IPS-15b (cell line): Measurements from ENCODE around the gene ZBTB21.

Experiments
- H3K27me3 ChIP-seq: one replicate; pipeline ENCODE4 v1.6.1; 2013; ENCODE audit warnings: low read length; ENCODE audit not compliant: control insufficient read depth, insufficient read depth
- H3K36me3 ChIP-seq: one replicate; pipeline ENCODE4 v1.6.1; 2013; ENCODE audit warnings: low read length; ENCODE audit not compliant: control insufficient read depth, insufficient read depth
- H3K4me1 ChIP-seq: one replicate; pipeline ENCODE4 v1.6.1; 2013; ENCODE audit warnings: mild to moderate bottlenecking, low read length; ENCODE audit not compliant: control insufficient read depth, insufficient read depth
- H3K4me3 ChIP-seq: one replicate; pipeline ENCODE4 v1.5.1; 2013; ENCODE audit warnings: low read depth, low read length
- H3K9ac ChIP-seq: one replicate; pipeline ENCODE4 v1.6.1; 2013; ENCODE audit warnings: low read depth, mild to moderate bottlenecking, low read length
- H3K9me3 ChIP-seq: one replicate; pipeline ENCODE4 v1.6.1; 2013; ENCODE audit warnings: mild to moderate bottlenecking, low read length; ENCODE audit not compliant: control insufficient read depth, insufficient read depth

The ZBTB21 gene

GRCh38 chr21:42047821-42048613 lies 37.9 kb upstream of the ZBTB21 start:
- no peaks in the 10 kb centered on the region for H3K4me1 ChIP-seq
- H3K9me3 ChIP-seq = no peaks in the 10 kb centered on the region
- no peaks in the 10 kb centered on the region for H3K36me3 ChIP-seq
- no peak overlapping the region for H3K4me3 ChIP-seq
- H3K27me3 ChIP-seq = no peaks in the 10 kb centered on the region
- H3K9ac ChIP-seq = no peak overlapping the region

- no peaks in the 10 kb centered on the region for H3K4me1 ChIP-seq
- H3K36me3 ChIP-seq = no peaks in the 10 kb centered on the region
- H3K9ac ChIP-seq = no peak overlapping the region
- H3K4me3 ChIP-seq = no peak overlapping the region
- no peaks in the 10 kb centered on the region for H3K27me3 ChIP-seq
- no peaks in the 10 kb centered on the region for H3K9me3 ChIP-seq
These were observed 34.8 kb upstream of the ZBTB21 start for GRCh38 chr21:42044871-42045495.

- Histone ChIP-seq H3K36me3 (no peaks in the 10 kb centered on the region), H3K4me1 (no peaks in the 10 kb centered on the region)
These were observed 33.8 kb upstream of the ZBTB21 start for GRCh38 chr21:42043961-42044360.

GRCh38 chr21:42043201-42043895 lies 33.2 kb upstream of the ZBTB21 start:
- Histone ChIP-seq H3K36me3 (no peaks in the 10 kb centered on the region), H3K9ac (no peak overlapping the region), H3K4me1 (no peaks in the 10 kb centered on the region), H3K9me3 (no peaks in the 10 kb centered on the region), H3K27me3 (no peaks in the 10 kb centered on the region), H3K4me3 (no peak overlapping the region)

More at GRCh38 chr21:42043961-42044360, 33.8 kb upstream of the ZBTB21 start:
- Histone ChIP-seq H3K9ac (no peak overlapping the region), H3K9me3 (no peaks in the 10 kb centered on the region), H3K27me3 (no peaks in the 10 kb centered on the region), H3K4me3 (no peak overlapping the region)

GRCh38 chr21:42042651-42043050 lies 32.5 kb upstream of the ZBTB21 start:
- Histone ChIP-seq H3K4me1 (no peaks in the 10 kb centered on the region), H3K4me3 (no peak overlapping the region), H3K9me3 (no peaks in the 10 kb centered on the region), H3K27me3 (no peaks in the 10 kb centered on the region), H3K9ac (no peak overlapping the region), H3K36me3 (no peaks in the 10 kb centered on the region)

GRCh38 chr21:42041711-42042110 lies 31.6 kb upstream of the ZBTB21 start:
- H3K4me1 ChIP-seq = no peaks in the 10 kb centered on the region
- no peaks in the 10 kb centered on the region for H3K36me3 ChIP-seq
- no peaks in the 10 kb centered on the region for H3K9me3 ChIP-seq
- no peak overlapping the region for H3K4me3 ChIP-seq
- H3K9ac ChIP-seq = no peak overlapping the region
- no peaks in the 10 kb centered on the region for H3K27me3 ChIP-seq

- H3K36me3 ChIP-seq = no peaks in the 10 kb centered on the region
- H3K9ac ChIP-seq = no peak overlapping the region
- H3K4me1 ChIP-seq = no peaks in the 10 kb centered on the region
- H3K9me3 ChIP-seq = no peaks in the 10 kb centered on the region
- H3K27me3 ChIP-seq = no peaks in the 10 kb centered on the region
- no peak overlapping the region for H3K4me3 ChIP-seq
These were observed 31.1 kb upstream of the ZBTB21 start for GRCh38 chr21:42041246-42041645.

GRCh38 chr21:42040411-42041180 lies 30.4 kb upstream of the ZBTB21 start:
- H3K27me3 ChIP-seq = no peaks in the 10 kb centered on the region
- H3K4me1 ChIP-seq = no peaks in the 10 kb centered on the region
- no peak overlapping the region for H3K9ac ChIP-seq
- H3K9me3 ChIP-seq = no peaks in the 10 kb centered on the region
- no peaks in the 10 kb centered on the region for H3K36me3 ChIP-seq
- no peak overlapping the region for H3K4me3 ChIP-seq

GRCh38 chr21:42039911-42040351 lies 29.8 kb upstream of the ZBTB21 start:
- H3K4me1 ChIP-seq = no peaks in the 10 kb centered on the region
- H3K9me3 ChIP-seq = no peaks in the 10 kb centered on the region
- H3K4me3 ChIP-seq = no peak overlapping the region
- no peaks in the 10 kb centered on the region for H3K27me3 ChIP-seq
- no peak overlapping the region for H3K9ac ChIP-seq
- no peaks in the 10 kb centered on the region for H3K36me3 ChIP-seq

- Histone ChIP-seq H3K4me3 (no peak overlapping the region), H3K27me3 (no peaks in the 10 kb centered on the region), H3K4me1 (no peaks in the 10 kb centered on the region), H3K9me3 (no peaks in the 10 kb centered on the region), H3K9ac (no peak overlapping the region), H3K36me3 (no peaks in the 10 kb centered on the region)
These were observed 29.3 kb upstream of the ZBTB21 start for GRCh38 chr21:42039470-42039901.

GRCh38 chr21:42038826-42039425 lies 28.8 kb upstream of the ZBTB21 start:
- Histone ChIP-seq H3K27me3 (no peaks in the 10 kb centered on the region), H3K9ac (no peak overlapping the region), H3K4me3 (no peak overlapping the region), H3K36me3 (no peaks in the 10 kb centered on the region), H3K9me3 (no peaks in the 10 kb centered on the region), H3K4me1 (no peaks in the 10 kb centered on the region)
